ENCODE results near the gene FGGY. TPM values are rescaled to one million over a fixed set of nuclear protein-coding genes. Genes with fewer than 3 reads are reported as not detected.
"Not testable (repeated sequence)": the region's sequence is repeated elsewhere in the genome, so short reads cannot be mapped to it uniquely, and the experiment has no call there.

FGGY gene
- total RNA-seq: 36.9 TPM
- 16.6 TPM for polyA plus RNA-seq

GRCh38 chr1:59296358-59297256 lies at the start of gene FGGY:
TSS of gene FGGY (plus strand) at chr1:59297094. CDS start at chr1:59321550, 24,456 bp downstream.
- no peaks in the 10 kb centered on the region for H3K4me1 ChIP-seq (ENCODE audit: insufficient read depth)
- under 1% methylated on average over 78 of the region's 78 CpGs for WGBS
- peak within 1 kb of the TSS; percentile 50 for H3K4me3 ChIP-seq (ENCODE audit: low read depth, low read length)
- peak within 1 kb of the TSS; percentile 97 for H3K27ac ChIP-seq (ENCODE audit: low read depth)
- H3K36me3 ChIP-seq (ENCODE audit: insufficient read depth): no peaks in the 10 kb centered on the region
- peak; percentile 95 for DNase-seq (ENCODE audit: extremely low spot score)

GRCh38 chr1:59248758-59249157 lies 48.1 kb upstream of the FGGY start:
- peak overlapping the region; percentile 23 for H3K27ac ChIP-seq (ENCODE audit: low read depth)
- 86% methylated on average over 1 of the region's 1 CpG for WGBS
- DNase-seq (ENCODE audit: extremely low spot score): no peak

GRCh38 chr1:59249396-59250137 lies 47.3 kb upstream of the FGGY start:
- Histone ChIP-seq H3K36me3 (ENCODE audit: insufficient read depth) (no peaks in the 10 kb centered on the region), H3K27ac (ENCODE audit: low read depth) (peak overlapping the region; percentile 3), H3K4me1 (ENCODE audit: insufficient read depth) (no peaks in the 10 kb centered on the region), H3K4me3 (ENCODE audit: low read depth, low read length) (no peak overlapping the region)
- no peak for DNase-seq (ENCODE audit: extremely low spot score)
- WGBS: 74% methylated on average over 4 of the region's 4 CpGs

More at GRCh38 chr1:59248758-59249157, 48.1 kb upstream of the FGGY start:
- Histone ChIP-seq H3K36me3 (ENCODE audit: insufficient read depth) (no peaks in the 10 kb centered on the region), H3K4me3 (ENCODE audit: low read depth, low read length) (no peak overlapping the region), H3K4me1 (ENCODE audit: insufficient read depth) (no peaks in the 10 kb centered on the region)

GRCh38 chr1:59251061-59251460 lies 45.8 kb upstream of the FGGY start:
- DNase-seq (ENCODE audit: extremely low spot score); H3K27ac ChIP-seq (ENCODE audit: low read depth); H3K36me3 ChIP-seq (ENCODE audit: insufficient read depth); H3K4me3 ChIP-seq (ENCODE audit: low read depth, low read length); H3K4me1 ChIP-seq (ENCODE audit: insufficient read depth): not testable (repeated sequence)
- 88% methylated on average over 12 of the region's 12 CpGs for WGBS

- WGBS: 88% methylated on average over 1 of the region's 1 CpG
- not testable (repeated sequence) for DNase-seq (ENCODE audit: extremely low spot score); H3K36me3 ChIP-seq (ENCODE audit: insufficient read depth); H3K4me3 ChIP-seq (ENCODE audit: low read depth, low read length); H3K4me1 ChIP-seq (ENCODE audit: insufficient read depth); H3K27ac ChIP-seq (ENCODE audit: low read depth)
These were observed 40.5 kb upstream of the FGGY start for GRCh38 chr1:59256429-59256828.

GRCh38 chr1:59258412-59259032 lies 38.4 kb upstream of the FGGY start:
- H3K27ac ChIP-seq (ENCODE audit: low read depth): no peak overlapping the region
- no peaks in the 10 kb centered on the region for H3K36me3 ChIP-seq (ENCODE audit: insufficient read depth)
- H3K4me1 ChIP-seq (ENCODE audit: insufficient read depth): no peaks in the 10 kb centered on the region
- 93% methylated on average over 3 of the region's 3 CpGs for WGBS
- no peak for DNase-seq (ENCODE audit: extremely low spot score)
- no peak overlapping the region for H3K4me3 ChIP-seq (ENCODE audit: low read depth, low read length)

- WGBS: 58% methylated on average over 1 of the region's 1 CpG
- no peaks in the 10 kb centered on the region for H3K36me3 ChIP-seq (ENCODE audit: insufficient read depth)
- H3K27ac ChIP-seq (ENCODE audit: low read depth): peak overlapping the region; percentile 10
- no peaks in the 10 kb centered on the region for H3K4me1 ChIP-seq (ENCODE audit: insufficient read depth)
- H3K4me3 ChIP-seq (ENCODE audit: low read depth, low read length): no peak overlapping the region
- DNase-seq (ENCODE audit: extremely low spot score): peak; percentile 78
These were observed 35.4 kb upstream of the FGGY start for GRCh38 chr1:59261537-59261936.

GRCh38 chr1:59262631-59263030 lies 34.3 kb upstream of the FGGY start:
- H3K27ac ChIP-seq (ENCODE audit: low read depth): no peak overlapping the region
- no peak for DNase-seq (ENCODE audit: extremely low spot score)
- H3K36me3 ChIP-seq (ENCODE audit: insufficient read depth): no peaks in the 10 kb centered on the region
- no peaks in the 10 kb centered on the region for H3K4me1 ChIP-seq (ENCODE audit: insufficient read depth)
- H3K4me3 ChIP-seq (ENCODE audit: low read depth, low read length): no peak overlapping the region

- Histone ChIP-seq H3K36me3 (ENCODE audit: insufficient read depth) (no peaks in the 10 kb centered on the region), H3K4me3 (ENCODE audit: low read depth, low read length) (no peak overlapping the region), H3K27ac (ENCODE audit: low read depth) (no peak overlapping the region), H3K4me1 (ENCODE audit: insufficient read depth) (no peaks in the 10 kb centered on the region)
- DNase-seq (ENCODE audit: extremely low spot score): no peak
These were observed 33.8 kb upstream of the FGGY start for GRCh38 chr1:59263111-59263510.

GRCh38 chr1:59265622-59266021 lies 31.3 kb upstream of the FGGY start:
- Histone ChIP-seq H3K4me3 (ENCODE audit: low read depth, low read length) (no peak overlapping the region), H3K36me3 (ENCODE audit: insufficient read depth) (no peaks in the 10 kb centered on the region), H3K4me1 (ENCODE audit: insufficient read depth) (no peaks in the 10 kb centered on the region), H3K27ac (ENCODE audit: low read depth) (no peak overlapping the region)
- DNase-seq (ENCODE audit: extremely low spot score): no peak
- 84% methylated on average over 4 of the region's 4 CpGs for WGBS

- H3K36me3 ChIP-seq (ENCODE audit: insufficient read depth): no peaks in the 10 kb centered on the region
- WGBS: 78% methylated on average over 4 of the region's 4 CpGs
- no peak overlapping the region for H3K27ac ChIP-seq (ENCODE audit: low read depth)
- no peak for DNase-seq (ENCODE audit: extremely low spot score)
- H3K4me1 ChIP-seq (ENCODE audit: insufficient read depth): no peaks in the 10 kb centered on the region
- H3K4me3 ChIP-seq (ENCODE audit: low read depth, low read length): no peak overlapping the region
These were observed 30.5 kb upstream of the FGGY start for GRCh38 chr1:59266180-59266926.

GRCh38 chr1:59266927-59267293 lies 30.0 kb upstream of the FGGY start:
- Histone ChIP-seq H3K4me3 (ENCODE audit: low read depth, low read length) (no peak overlapping the region), H3K27ac (ENCODE audit: low read depth) (no peak overlapping the region), H3K4me1 (ENCODE audit: insufficient read depth) (no peaks in the 10 kb centered on the region), H3K36me3 (ENCODE audit: insufficient read depth) (no peaks in the 10 kb centered on the region)
- no peak for DNase-seq (ENCODE audit: extremely low spot score)

- H3K36me3 ChIP-seq (ENCODE audit: insufficient read depth): no peaks in the 10 kb centered on the region
- no peaks in the 10 kb centered on the region for H3K4me1 ChIP-seq (ENCODE audit: insufficient read depth)
- no peak overlapping the region for H3K4me3 ChIP-seq (ENCODE audit: low read depth, low read length)
- DNase-seq (ENCODE audit: extremely low spot score): no peak
- 92% methylated on average over 1 of the region's 1 CpG for WGBS
- H3K27ac ChIP-seq (ENCODE audit: low read depth): no peak overlapping the region
These were observed 28.5 kb upstream of the FGGY start for GRCh38 chr1:59268406-59268805.
